Fibroblast of the aortic adventitia (primary cell): ENCODE measurements around the gene UFD1. TPM values are rescaled to one million over a fixed set of nuclear protein-coding genes. Genes with fewer than 3 reads are reported as not detected.
"Not testable (repeated sequence)": the region's sequence is repeated elsewhere in the genome, so short reads cannot be mapped to it uniquely, and the experiment has no call there.

ENCODE experiments used
- DNase-seq: peaks from one replicate; pipeline ENCODE4 v3.0.0-alpha.2; 2010; ENCODE audit warnings: low read depth
- H3K4me3 ChIP-seq: 2 replicates; pipeline ENCODE4 v1.5.1; 2011; ENCODE audit warnings: low read depth, mild to moderate bottlenecking, control low read depth, low read length, moderate library complexity
- CTCF ChIP-seq: IDR thresholded peaks from 2 replicates; pipeline ENCODE4 v1.5.1; 2011; ENCODE audit warnings: mild to moderate bottlenecking, low read length, control low read depth, inconsistent platforms; ENCODE audit not compliant: insufficient read depth
- total RNA-seq: library from RNA; depleted of rRNA; stranded (reverse); fragments of >200 nt; gene quantifications from 2 replicates; pipeline ENCODE4 v1.2.3, GENCODE V29; 2012; ENCODE audit warnings: low replicate concordance

Gene UFD1
- total RNA-seq, 1 donor, result 70.8 TPM

- peak overlapping the region; percentile 82 for H3K4me3 ChIP-seq
- no peak for TF ChIP-seq CTCF
- peak; percentile 65 for DNase-seq
These were observed 30.9 kb downstream of the UFD1 start for GRCh38 chr22:19448076-19448607.

- no peak for TF ChIP-seq CTCF
- peak; percentile 93 for DNase-seq
- peak within 1 kb of the TSS; percentile 82 for H3K4me3 ChIP-seq
These were observed 31.5 kb downstream of the UFD1 start, which contains the start of gene C22orf39 for GRCh38 chr22:19447330-19448075. Gene C22orf39, minus strand, starts transcription at chr22:19447711. Its CDS starts 23 bp downstream, at chr22:19447688.

- H3K4me3 ChIP-seq, result peak overlapping the region; percentile 82
- no peak for DNase-seq
- no peak for TF ChIP-seq CTCF
These were observed 32.2 kb downstream of the UFD1 start for GRCh38 chr22:19446603-19447329.

- not testable (repeated sequence) for DNase-seq, H3K4me3 ChIP-seq
These were observed 33.6 kb downstream of the UFD1 start for GRCh38 chr22:19445279-19445982.

GRCh38 chr22:19443544-19444211 lies 35.3 kb downstream of the UFD1 start:
- TF ChIP-seq CTCF, result no peak
- no peak overlapping the region for H3K4me3 ChIP-seq
- DNase-seq, result no peak

GRCh38 chr22:19442166-19442565 lies 36.8 kb downstream of the UFD1 start:
- no peak for DNase-seq
- H3K4me3 ChIP-seq, result no peak overlapping the region
- no peak for TF ChIP-seq CTCF
